Type B pancreatic cell (in vitro differentiated cells): ENCODE results near the gene EEF2. TPM values are rescaled to one million over a fixed set of nuclear protein-coding genes. Genes with fewer than 3 reads are reported as not detected.

Experiments
- DNase-seq: peaks from one replicate; pipeline ENCODE4 v3.0.0; 2021; ENCODE audit warnings: mixed read lengths; ENCODE audit not compliant: unreplicated experiment; ENCODE audit errors: extremely low spot score
- H3K27ac Mint-ChIP-seq: 2 replicates; pipeline ENCODE4 v1.8.0; 2021; ENCODE audit warnings: mild to moderate bottlenecking, mixed read lengths
- H3K27me3 Mint-ChIP-seq: 2 replicates; pipeline ENCODE4 v1.8.0; 2021; ENCODE audit warnings: mixed read lengths
- H3K36me3 Mint-ChIP-seq: 2 replicates; pipeline ENCODE4 v1.8.0; 2021; ENCODE audit warnings: mixed read lengths
- H3K4me1 Mint-ChIP-seq: one replicate; pipeline ENCODE4 v1.8.0; 2021; ENCODE audit warnings: mixed read lengths; ENCODE audit not compliant: unreplicated experiment
- H3K4me3 Mint-ChIP-seq: 2 replicates; pipeline ENCODE4 v1.8.0; 2021; ENCODE audit warnings: mild to moderate bottlenecking, mixed read lengths
- H3K9me3 Mint-ChIP-seq: 2 replicates; pipeline ENCODE4 v1.8.0; 2021; ENCODE audit warnings: mixed read lengths
- CTCF ChIP-seq: fragments of 200-600 bp; sonication (generic); conservative IDR thresholded peaks from 2 replicates; pipeline ENCODE4 v1.5.0; 2021; ENCODE audit warnings: antibody characterized with exemption, mild to moderate bottlenecking
- long read RNA-seq: library from polyadenylated mRNA; unstranded; transcript quantifications from one replicate; pipeline ENCODE4 v2.0.0, GENCODE V29; 2020
- total RNA-seq: library from RNA; stranded (reverse); gene quantifications from 2 replicates; pipeline ENCODE4 v1.2.1, GENCODE V29; 2021; ENCODE audit warnings: low replicate concordance

The EEF2 gene
- 2,827 and 2,929 TPM in 2 replicates for total RNA-seq
- long read RNA-seq, transcript EEF2-201 (15 exons, 3,164 nt), result major isoform, 273 of 324 reads
- long read RNA-seq, partial matches to known transcripts, result 41 of 324 reads
- long read RNA-seq, other reads (novel, unspliced or antisense), result 10 of 324 reads

GRCh38 chr19:3984908-3985642 lies at the start of gene EEF2:
Gene EEF2, minus strand, starts transcription at chr19:3985463. Its CDS starts 83 bp downstream, at chr19:3985380.
- Mint-ChIP-seq H3K9me3 (no peaks in the 10 kb centered on the region), H3K36me3 (peaks cover 26% of the 10 kb centered on the region), H3K4me1 (peaks cover 38% of the 10 kb centered on the region), H3K27ac (peak within 1 kb of the TSS; percentile 95), H3K4me3 (peak within 1 kb of the TSS; percentile 96), H3K27me3 (peaks cover 3% of the 10 kb centered on the region)
- peak; percentile 92 for DNase-seq
- TF ChIP-seq CTCF, result no peak

- no peaks in the 10 kb centered on the region for H3K9me3 Mint-ChIP-seq
- TF ChIP-seq CTCF, result no peak
- no peak for DNase-seq
Measured at GRCh38 chr19:4034048-4035017, 49.1 kb upstream of the EEF2 start.

GRCh38 chr19:4033028-4033956 lies 48.0 kb upstream of the EEF2 start:
- Mint-ChIP-seq H3K27ac (no peak overlapping the region), H3K4me1 (no peaks in the 10 kb centered on the region), H3K4me3 (no peak overlapping the region), H3K9me3 (no peaks in the 10 kb centered on the region), H3K27me3 (no peaks in the 10 kb centered on the region), H3K36me3 (no peaks in the 10 kb centered on the region)
- no peak for TF ChIP-seq CTCF
- no peak for DNase-seq

More at GRCh38 chr19:4034048-4035017, 49.1 kb upstream of the EEF2 start:
- no peak overlapping the region for H3K27ac Mint-ChIP-seq
- H3K4me1 Mint-ChIP-seq, result no peaks in the 10 kb centered on the region
- no peak overlapping the region for H3K4me3 Mint-ChIP-seq
- no peaks in the 10 kb centered on the region for H3K27me3 Mint-ChIP-seq
- no peaks in the 10 kb centered on the region for H3K36me3 Mint-ChIP-seq

GRCh38 chr19:4032436-4032835 lies 47.2 kb upstream of the EEF2 start:
- TF ChIP-seq CTCF, result no peak
- Mint-ChIP-seq H3K4me3 (no peak overlapping the region), H3K9me3 (no peaks in the 10 kb centered on the region), H3K27me3 (no peaks in the 10 kb centered on the region), H3K36me3 (no peaks in the 10 kb centered on the region), H3K27ac (no peak overlapping the region), H3K4me1 (no peaks in the 10 kb centered on the region)
- no peak for DNase-seq

- no peak overlapping the region for H3K27ac Mint-ChIP-seq
- no peaks in the 10 kb centered on the region for H3K27me3 Mint-ChIP-seq
- H3K4me3 Mint-ChIP-seq, result no peak overlapping the region
- no peaks in the 10 kb centered on the region for H3K4me1 Mint-ChIP-seq
- no peak for DNase-seq
- no peak for TF ChIP-seq CTCF
- H3K9me3 Mint-ChIP-seq, result no peaks in the 10 kb centered on the region
- H3K36me3 Mint-ChIP-seq, result no peaks in the 10 kb centered on the region
Measured at GRCh38 chr19:4031420-4031819, 46.2 kb upstream of the EEF2 start.
